OCI-M1 (cell line): Measurements from ENCODE around the gene AMER2.
"Not testable (repeated sequence)": the region's sequence is repeated elsewhere in the genome, so short reads cannot be mapped to it uniquely, and the experiment has no call there.

Experiments used
- DNase-seq: peaks from one replicate; lab custom pipeline; 2025; lab: John Stamatoyannopoulos, UW

AMER2 gene

DNA sequence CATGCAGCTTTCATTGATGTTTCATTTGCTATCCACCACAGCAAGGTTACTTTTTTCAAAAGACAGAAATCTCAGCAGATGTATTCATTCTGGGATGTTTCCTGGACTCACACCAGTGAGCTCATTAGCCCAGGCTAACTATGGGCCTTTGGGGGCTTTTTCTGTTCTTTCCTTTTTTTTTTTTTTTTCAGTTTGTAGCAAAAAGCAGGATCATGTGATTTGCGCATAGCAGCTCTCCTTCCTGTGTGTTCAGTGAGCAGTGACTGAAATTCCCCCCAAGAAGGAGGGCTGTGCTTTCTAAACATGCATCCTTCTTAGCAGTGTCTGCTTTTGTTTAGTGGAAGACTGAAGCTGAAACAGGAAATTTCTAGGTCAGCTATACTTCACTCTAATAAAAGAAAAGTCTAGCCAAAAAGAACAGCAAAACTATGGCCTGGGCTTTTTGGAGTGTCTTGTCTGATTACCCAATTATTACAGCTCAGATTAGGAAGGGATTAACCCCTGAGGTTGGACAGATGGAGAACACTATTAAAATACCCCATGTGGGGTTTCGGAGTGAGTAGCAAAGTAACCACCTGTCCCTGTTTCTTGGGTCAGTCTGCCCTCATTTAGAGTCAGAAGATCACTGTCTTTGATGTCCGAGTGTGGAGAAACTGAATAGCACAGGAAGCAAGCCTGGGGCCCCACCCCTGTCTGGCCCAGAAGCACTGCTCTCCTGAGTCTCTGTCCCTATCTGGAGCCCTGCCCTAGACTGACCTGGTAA, 8.9 kb upstream of the AMER2 start:
- DNase-seq = no peak

DNA sequence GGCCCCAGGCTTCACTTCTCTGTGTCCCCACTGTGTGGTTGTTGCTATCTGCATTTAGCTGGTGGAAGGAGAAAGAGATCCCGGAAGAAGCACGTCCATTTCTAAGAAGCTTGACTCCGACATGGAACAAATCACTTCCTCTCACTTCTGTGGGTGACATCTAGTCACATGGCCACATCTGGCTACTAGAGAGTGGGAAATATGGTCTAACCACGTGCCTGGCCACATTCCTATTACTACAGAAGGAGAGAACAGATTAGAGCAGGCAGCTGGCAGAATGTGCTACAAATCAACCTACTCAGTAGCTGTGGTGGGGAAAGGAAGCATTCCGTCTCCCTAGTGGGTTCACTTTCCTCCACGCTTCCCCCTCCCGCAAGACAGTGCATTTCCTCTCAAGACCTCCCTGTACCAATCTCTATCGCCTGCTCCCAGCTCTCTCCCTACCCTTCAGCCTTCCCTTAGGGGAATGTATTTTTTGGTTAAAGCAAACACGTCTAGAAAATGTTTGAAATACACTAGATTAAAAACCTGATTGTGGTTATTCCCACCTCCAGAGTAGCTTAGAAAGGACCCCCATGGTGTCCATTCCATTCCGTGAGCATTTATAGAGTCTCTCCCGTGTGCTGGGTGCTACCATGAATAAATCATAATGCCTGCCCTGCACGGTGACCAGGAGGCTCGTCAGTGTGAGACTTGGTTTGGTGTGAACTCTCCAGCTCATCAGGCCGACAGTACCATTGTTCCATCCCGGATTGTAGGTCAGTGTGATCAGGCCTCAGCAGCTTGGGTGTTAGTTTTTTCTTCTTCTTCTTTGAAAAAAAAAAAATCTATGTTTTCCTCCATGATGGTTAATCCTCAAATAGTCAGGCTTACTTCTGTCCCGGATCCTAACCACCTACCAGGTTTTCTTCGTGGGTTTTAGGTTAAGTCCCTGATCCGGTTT, 8.0 kb upstream of the AMER2 start:
- DNase-seq = peak; percentile 66

DNA sequence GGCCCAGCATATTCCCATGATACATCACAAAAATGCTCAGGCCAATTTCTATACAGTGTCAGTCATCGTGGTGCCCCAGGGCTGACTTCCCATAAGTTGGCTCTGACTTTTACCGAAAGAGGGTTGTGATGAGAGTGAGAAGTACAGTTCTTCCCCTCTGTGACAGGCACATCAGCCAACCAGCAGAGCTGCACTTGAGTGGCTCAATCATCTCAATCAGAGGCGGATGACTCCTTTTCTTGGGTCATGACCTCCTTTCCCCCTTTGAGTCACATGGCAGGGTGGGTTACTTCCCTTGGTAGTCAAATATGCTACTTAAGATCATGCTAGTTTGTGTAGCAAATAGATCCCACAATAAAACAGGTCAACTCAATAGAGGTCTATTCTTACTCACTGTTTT, 6.9 kb upstream of the AMER2 start:
- no peak for DNase-seq

GRCh38 chr13:25178070-25178469, 6.0 kb upstream of the AMER2 start:
- no peak for DNase-seq

DNA sequence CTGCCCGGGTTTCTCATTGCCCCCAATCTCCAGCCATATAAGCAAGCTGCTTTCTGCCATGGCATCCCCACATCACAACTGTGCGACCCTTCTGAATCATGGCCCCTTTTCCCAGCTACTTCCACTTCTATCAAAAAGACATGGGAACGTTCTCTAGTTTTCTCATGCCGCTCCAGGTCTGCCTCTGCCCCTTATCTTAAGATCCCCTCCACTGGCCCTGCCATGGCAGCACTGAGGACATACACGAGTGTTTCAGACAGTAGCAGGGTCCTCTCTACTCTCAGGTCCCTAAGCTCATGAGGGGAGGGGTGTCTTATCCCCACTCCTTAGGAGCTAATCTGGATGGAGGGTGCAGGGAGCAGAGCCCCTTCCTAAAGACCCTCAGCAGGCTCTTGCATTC, 5.5 kb upstream of the AMER2 start:
- no peak for DNase-seq

DNA sequence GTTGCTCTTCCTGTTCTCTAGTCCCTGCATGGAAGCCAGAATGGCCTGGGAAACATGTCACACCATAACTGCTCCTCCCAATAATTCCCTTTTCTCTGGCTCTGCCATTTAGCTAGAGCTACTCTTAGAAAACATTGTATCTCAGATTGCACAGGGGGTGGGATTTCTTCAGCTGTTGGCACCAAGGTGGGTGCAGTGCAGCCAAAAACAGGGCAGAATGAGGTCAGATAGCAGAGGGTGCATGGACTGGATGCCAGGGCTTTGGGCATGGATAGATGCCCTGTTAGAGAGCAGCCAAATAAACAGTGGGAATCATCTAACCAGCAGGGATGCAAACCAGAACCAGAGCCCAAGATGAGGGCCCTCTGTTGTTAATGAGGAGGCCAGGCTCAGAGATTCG, 4.9 kb upstream of the AMER2 start:
- DNase-seq = no peak

- DNase-seq = no peak
These were observed 3.3 kb upstream of the AMER2 start for GRCh38 chr13:25175431-25175830.

GRCh38 chr13:25175026-25175425, 2.9 kb upstream of the AMER2 start:
- no peak for DNase-seq

DNA sequence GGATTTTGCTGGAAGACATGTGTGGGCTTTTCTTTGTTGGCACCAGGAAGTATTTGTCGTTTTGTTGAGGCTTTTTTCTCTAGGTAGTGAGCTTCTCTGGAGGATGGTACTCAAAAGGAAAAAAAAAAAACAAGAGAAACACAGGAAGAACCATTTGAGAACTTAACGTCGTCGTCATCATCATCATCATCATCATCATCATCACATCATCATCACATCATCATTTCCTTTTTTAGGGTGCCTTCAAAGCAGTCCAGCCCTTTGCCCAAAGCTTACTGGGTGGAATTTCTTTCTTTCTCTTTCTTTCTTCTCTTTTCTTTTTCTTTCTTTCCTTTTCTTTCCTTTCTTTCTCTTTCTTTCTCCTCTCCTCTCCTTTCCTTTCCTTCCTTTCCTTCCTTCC, 2.2 kb upstream of the AMER2 start:
- no peak for DNase-seq

DNA sequence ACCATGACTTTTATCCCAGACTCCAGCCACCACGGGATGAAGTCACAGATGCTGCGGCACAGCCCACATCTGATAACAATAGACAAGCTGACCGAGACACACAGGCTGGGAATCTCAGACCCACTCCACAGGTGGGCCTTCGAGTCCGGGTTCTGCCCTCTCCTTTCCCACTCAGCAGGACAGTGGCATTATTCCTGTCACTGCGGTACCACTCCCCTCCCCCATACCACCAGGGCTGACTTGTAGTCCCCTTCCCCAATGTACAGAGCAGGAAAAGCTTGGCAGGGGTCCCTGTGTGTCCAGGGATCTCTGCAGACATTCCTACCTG, 179 bp upstream of the AMER2 start:
- DNase-seq = no peak

GRCh38 chr13:25171170-25171516, 945 bp downstream of the AMER2 start:
- DNase-seq = no peak

DNA sequence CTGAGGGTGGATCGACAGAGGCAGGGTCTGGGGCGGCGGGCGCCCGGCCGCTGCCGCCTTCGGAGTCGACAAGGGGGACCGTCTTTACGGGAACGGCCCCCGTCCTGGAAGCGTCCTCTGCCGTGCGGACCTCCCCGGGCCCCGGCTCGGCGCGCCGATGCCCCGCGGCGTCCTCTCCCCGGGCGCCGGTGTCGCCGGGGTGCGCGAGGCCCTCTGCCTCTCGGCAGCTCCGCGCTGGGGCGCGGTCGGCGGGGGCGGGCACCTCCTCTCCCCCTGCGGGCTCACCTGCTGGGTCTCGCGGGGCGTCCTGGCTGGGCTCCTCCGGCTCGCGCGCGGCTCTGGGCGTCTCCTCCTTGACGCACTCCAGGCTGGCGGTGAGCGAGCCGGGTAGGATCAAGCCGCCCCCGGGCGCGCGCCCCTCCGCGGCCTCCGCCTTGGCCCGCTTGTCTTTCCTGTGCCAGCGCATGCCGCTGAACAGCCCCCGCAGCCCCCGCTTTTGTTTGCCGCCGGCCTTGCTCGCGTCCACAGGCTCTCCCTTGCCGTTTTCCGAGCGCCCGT, 1.5 kb downstream of the AMER2 start:
- DNase-seq = no peak

- DNase-seq = no peak
These were observed 2.0 kb downstream of the AMER2 start for GRCh38 chr13:25169951-25170553.

- no peak for DNase-seq
These were observed 2.7 kb downstream of the AMER2 start for GRCh38 chr13:25169356-25169755.

DNA sequence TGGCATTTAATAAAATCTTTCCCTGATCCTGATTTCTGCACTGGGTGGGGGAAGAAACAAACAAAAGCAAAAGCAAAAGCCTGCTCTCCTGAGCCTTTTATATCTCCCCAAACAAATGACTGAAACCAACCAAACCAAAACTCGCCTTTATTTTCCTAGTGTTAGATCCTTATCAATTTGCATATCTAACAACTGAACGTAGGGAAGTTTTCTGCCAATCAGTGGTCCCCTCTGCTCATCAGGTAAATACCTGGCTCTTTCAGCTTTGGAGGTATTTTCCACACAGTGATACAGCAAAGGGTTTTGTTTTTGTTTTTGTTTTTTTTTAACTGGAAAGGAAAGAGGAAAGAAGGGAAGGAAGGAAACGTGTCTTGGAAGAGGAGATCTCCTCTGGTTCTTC, 3.3 kb downstream of the AMER2 start:
- no peak for DNase-seq

DNA sequence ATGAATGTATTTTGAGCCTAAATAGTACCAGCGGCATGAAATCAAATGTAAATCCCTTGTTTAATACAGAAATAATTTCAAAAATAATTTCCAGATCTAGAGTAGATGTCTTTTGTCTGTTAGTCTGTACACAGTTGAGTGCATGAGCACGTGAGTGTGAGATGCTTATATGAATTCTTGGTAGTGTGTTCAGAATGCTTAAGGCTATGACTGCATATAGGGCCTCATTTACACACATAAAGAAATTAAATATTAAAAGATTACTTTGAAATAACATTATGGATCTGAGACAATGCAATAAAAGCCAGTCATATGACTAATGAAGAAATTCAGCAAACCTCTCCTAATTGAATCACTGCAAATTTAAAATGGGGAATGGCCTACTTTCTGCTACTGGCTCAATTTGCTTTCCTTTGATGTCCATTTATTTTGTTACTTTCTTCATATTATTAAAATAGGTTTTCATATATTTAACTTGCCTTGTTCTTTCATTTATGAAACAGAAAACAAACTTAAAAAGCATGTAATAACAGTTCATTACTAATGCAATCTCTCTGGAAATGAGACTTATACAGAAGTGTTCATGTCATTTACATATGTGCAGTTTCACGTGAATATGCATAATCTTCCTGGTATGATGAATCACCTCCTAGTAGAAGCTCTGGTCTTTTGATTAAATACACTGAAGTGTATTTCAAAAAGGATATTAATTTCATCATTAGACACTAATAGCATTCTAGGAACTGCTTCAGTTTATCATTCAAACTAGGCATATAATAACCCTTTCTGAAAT, 4.5 kb downstream of the AMER2 start:
- DNase-seq = no peak

DNA sequence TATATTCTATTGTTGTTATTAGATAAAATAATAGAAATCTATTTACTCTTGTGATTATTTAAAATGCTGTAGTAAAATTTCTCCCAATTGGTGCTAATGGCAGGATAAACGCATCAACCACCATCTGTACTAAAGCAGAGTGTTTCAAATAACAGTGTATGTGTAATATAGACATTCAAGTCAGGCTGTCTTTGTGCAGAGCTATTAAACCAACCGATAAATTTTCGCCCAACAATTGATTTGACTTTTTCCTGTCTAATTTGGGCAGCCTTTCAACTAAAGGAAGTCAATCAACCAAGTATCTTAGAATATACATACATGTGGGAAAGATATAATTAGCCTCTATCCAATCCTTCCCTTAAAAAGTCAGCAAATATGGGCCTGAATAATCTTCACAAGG, 5.8 kb downstream of the AMER2 start:
- DNase-seq = no peak

DNA sequence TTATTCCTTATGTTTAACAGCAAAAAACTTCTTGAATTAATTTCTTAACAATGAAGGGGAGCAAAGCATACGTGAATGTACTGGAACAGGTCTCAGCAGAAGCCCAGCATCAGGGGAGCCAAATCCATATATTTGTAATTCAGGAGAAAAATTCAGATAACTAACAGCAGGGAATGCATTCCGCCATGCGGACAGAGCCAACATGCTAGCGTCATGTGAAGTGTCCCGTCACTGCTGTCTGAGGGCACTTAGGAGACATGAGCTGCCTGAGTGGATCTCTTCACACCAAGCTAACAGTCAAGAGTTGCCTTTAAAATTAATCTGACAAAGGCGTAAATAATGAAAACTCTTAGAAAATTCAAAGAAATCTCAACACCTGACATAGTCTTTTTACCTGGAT, 6.4 kb downstream of the AMER2 start:
- DNase-seq = no peak

DNA sequence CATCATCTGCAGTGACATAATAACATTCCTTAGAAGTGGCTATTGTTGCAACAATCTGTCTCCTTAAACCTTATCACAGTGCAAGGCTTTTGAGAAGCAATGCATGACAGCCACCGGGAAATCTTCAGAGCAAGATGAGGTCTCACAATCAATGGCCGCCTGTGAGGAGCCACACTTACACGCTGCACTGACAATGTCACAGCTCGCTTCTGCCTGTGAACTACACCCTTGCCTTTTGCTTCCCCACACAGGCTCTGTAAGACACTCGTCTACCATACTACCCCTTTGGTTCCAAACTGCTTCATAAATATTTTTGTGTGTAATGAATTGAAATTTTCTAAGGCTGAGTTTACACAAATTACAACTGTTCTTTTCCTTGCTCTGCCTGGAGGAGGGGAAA, 6.9 kb downstream of the AMER2 start:
- DNase-seq = not testable (repeated sequence)

- no peak for DNase-seq
These were observed 14.4 kb downstream of the AMER2 start for GRCh38 chr13:25157681-25158080.

GRCh38 chr13:25153736-25154135, 18.4 kb downstream of the AMER2 start:
- DNase-seq = no peak

DNA sequence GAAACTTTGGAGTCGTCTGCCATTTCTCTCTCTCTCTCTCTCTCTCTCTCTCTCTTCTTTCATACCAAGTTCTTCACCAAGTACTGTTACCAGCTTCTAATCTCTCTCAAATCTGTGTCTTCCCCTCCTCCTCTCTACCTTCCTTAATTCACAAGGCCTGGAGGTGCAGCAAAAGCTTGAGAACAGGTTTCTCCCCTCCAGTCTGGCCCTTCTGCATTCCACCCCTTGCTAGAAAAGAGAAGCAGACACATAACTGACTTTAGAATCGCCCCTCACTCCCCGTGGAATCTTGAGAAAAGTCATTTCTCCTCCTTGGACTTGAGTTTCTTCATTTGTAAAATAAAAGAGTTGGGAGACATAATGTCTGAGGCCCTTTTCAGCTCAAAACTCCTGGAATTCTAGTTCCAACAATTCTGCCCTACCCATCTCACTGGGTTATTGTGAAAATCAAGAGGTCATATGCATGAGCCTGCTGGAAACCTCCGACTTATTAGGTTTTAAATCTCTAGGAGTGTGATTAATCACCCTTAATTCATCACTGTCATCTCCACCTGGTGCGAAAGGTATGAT, 20.4 kb downstream of the AMER2 start:
- DNase-seq = no peak
